GM21737 (cell line): ENCODE data around the gene BRD9.
"Not testable (repeated sequence)": the region's sequence is repeated elsewhere in the genome, so short reads cannot be mapped to it uniquely, and the experiment has no call there.

ENCODE experiments used
- ATAC-seq: cut with Tn5 transposase; IDR thresholded peaks from one replicate; pipeline ENCODE4 v1.9.1; 2021; ENCODE audit warnings: mild to moderate bottlenecking, moderate library complexity; ENCODE audit not compliant: unreplicated experiment

Gene BRD9

DNA sequence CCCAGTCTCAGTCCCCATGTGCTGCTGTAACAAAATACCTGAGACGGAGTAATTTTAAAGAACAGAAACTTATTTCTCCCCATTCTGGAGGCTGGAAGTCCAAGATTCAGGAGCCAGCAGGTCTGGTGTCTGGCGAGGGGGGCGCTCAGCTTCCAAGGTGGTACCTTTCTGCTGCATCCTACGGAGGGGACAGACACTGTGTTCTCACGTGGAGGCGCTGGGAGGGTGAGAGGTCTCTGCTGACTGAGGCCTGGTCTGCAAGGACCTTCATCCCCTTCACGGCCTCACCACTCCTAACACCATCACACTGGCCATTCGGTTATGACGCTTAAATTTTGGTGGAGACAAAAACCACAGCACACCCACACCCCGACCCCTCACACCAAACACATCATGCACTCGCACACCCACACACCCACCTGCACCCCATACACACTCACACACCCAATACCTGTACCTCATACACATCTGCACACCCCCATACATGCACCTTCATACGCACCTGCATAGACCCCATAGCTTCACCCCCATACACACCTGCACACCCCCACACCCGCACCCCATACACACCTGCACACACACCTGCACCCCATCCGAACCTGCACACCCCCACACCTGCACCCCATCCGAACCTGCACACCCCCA, 32.0 kb downstream of the BRD9 start:
- ATAC-seq, result no peak

DNA sequence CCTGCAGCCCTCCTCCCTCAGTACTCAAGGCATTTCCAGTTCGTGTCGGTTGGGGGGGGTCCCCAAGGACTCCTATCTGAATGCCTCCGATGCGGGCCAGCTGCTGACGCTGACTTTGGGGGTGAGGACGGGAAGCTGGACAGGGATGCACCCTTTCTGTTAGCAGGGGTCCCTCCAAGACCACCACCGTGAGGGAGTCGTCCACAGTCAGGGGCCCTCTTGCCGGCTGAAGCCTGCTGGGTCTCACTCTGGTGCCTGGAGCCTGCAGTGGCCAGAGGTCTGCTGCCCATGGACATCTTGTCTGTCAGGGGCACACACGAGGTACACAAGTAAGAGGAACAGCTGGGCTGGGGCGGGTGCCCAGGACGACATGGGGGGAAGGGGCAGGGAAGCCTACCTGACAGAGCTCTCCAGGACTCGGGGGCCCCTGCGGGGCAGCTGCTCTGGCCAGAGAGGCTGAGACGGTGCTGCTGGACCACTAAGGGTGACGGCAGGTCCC, 32.8 kb downstream of the BRD9 start:
- no peak for ATAC-seq

DNA sequence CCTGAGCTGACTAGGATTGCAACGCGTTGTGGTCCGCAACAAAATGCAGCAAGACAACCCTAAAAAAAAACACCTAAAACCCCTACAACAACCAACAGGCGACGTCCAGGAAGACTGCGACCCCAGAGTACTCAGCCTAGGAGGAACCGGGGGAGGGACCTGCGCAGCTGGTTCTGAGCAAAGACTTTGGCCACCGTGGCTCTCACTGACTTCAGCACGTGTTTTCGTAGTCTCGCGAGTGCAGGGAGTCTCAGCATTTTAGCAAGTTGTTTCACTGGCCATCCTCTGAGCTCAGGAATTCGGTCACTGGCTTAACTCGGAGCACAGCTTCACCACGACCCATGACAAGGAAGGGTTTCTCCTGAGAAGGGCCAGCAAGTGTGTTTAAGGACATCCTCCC, 33.2 kb downstream of the BRD9 start:
- ATAC-seq, result no peak

DNA sequence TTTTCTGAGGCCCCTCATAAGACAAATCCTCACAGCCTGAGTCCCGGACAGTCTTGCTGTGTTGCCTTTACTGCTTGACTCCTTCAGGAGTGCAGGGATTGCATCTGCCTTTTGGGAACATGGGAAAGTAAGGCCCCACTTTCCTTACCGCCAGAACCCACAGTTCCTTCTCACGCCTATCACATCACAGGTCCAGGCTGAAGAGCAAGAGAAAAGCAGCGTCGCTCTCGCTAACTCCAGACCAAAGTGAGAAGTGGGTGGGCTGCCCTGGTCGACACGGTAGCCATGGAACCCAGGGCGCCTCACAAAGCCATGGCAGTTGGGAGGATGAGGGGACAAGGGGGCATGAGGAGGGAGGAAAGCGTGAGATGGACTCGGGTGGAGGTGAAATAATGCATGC, 33.9 kb downstream of the BRD9 start:
- no peak for ATAC-seq

DNA sequence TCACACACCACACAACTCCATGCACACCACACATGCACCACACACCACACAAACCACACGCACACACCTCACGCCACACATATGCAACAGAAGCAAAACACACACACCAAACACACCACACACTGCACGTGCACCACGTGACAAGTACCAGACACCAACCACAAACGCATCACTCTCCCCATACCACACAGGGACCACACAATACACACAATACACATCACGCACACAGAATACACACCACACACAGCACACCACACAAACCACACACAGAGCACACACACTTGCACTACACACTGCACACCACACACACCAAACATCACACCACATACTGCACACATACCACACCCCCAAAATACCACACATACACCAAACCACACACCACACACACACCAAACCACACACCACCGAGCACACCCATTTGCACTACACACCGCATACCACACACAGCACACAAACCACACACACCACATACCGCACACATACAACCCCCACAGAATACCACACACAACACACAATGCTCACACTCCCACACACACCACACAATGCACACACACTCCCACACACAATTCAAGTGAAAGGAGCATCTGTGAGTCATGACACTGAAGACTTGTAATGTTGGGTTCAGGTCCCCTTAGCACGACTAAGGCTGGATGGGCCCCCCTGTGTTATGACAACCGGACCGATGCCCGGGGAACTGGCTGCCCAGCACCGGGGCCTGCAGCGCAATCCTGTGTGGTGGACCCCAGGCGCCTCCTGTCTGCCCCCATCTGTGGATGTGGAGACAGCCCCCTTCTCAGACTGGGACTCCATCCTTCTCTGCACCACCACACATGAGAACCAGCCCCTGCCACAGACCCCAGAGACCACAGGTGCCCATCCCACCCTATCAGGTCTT, 35.8 kb downstream of the BRD9 start:
- ATAC-seq, result no peak

DNA sequence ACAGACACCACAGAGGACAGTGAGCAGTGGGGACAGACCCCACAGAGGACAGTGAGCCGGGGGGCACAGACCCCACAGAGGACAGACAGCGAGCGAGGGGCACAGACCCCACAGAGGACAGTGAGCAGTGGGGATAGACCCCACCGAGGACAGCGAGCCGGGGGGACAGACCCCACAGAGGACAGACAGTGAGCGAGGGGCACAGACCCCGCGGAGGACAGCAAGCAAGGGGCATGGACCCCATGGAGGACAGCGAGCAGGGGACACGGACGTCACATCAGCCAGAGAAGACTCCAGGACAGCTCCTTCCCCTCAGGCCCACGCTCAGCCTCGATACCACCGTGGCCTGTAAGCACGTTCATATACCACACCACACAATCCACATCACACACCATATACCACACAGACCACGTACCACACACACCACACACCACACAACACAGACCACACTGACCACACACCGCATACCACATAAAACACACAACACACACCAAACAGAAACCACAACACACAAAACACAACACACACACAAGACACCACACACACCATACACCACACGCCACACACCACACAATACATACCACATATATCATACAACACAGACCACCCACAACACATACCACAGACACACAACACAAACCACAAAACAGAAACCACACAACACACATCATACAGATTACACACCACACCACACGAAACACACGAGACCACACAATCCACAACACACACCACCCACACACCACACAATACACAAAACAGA, 36.6 kb downstream of the BRD9 start:
- no peak for ATAC-seq

DNA sequence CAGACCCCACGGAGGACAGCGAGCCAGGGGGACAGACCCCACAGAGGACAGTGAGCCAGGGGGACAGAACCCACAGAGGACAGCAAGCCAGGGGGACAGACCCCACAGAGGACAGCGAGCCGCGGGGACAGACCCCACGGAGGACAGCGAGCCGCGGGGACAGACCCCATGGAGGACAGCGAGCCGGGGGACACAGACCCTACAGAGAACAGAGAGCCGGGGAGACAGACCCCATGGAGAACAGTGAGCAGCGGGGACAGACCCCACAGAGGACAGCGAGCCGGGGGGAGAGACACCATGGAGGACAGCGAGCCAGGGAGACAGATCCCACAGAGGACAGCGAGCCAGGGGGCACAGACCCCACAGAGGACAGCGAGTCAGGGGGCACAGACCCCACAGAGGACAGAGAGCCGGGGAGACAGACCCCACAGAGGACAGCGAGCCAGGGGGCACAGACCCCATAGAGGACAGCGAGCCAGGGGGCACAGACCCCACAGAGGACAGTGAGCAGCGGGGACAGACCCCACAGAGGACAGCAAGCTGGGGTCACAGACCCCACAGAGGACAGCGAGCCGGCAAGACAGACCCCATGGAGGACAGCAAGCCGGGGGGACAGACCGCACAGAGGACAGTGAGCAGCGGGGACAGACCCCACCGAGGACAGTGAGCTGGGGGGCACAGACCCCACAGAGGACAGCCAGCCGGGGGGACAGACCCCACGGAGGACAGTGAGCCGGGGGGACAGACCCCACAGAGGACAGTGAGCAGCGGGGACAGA, 37.4 kb downstream of the BRD9 start:
- no peak for ATAC-seq

DNA sequence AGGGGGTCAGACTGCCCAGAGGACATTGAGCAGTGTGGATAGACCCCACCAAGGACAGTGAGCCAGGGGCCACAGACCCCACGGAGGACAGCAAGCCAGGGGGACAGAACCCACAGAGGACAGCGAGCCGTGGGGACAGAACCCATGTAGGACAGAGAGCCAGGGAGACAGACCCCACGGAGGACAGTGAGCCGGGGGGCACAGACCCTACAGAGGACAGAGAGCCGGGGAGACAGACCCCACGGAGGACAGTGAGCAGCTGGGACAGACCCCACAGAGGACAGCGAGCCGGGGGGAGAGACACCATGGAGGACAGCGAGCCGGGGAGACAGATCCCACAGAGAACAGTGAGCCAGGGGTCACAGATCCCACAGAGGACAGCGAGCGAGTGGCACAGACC, 38.4 kb downstream of the BRD9 start:
- no peak for ATAC-seq

DNA sequence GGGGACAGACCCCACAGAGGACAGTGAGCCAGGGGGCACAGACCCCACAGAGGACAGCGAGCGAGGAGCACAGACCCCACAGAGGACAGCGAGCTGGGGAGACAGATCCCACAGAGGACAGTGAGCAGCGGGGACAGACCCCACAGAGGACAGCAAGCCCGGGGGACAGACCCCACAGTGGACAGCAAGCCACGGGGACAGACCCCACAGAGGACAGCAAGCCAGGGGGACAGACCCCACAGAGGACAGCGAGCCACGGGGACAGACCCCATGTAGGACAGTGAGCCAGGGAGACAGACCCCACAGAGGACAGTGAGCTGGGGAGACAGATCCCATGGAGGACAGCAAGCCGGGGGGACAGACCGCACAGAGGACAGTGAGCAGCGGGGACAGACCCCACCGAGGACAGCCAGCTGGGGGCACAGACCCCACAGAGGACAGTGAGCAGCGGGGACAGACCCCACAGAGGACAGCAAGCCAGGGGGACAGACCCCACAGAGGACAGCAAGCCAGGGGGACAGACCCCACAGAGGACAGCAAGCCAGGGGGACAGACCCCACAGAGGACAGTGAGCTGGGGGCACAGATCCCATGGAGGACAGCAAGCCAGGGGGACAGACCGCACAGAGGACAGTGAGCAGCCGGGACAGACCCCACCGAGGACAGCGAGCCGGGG, 39.0 kb downstream of the BRD9 start:
- ATAC-seq, result not testable (repeated sequence)

DNA sequence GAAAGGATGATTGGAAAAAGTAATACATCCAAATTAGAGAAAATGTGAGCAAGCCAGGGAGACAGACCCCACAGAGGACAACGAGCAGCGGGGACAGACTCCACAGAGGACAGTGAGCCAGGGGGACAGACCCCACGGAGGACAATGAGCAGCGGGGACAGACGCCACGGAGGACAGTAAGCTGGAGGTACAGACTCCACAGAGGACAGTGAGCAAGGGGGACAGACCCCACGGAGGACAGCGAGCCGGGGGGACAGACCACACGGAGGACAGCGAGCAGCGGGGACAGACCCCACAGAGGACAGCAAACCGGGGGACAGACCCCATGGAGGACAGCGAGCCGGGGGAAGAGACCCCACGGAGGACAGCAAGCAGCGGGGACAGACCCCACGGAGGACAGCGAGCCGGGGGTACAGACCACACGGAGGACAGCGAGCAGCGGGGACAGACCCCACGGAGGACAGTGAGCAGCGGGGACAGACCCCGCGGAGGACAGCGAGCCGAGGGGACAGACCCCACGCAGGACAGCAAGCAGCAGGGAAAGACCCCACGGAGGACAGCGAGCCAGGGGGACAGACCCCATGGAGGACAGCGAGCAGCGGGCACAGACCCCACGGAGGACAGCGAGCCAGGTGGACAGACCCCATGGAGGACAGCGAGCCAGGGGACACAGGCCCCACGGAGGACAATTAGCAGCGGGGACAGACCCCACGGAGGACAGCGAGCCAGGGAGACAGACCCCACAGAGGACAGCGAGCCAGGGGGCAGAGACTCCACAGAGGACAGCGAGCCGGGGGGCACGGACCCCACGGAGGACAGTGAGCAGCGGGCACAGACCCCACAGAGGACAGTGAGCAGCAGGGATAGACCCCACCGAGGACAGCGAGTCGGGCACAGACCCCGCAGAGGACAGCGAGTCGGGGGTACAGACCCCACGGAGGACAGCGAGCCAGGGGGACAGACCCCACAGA, 39.9 kb downstream of the BRD9 start:
- no peak for ATAC-seq

DNA sequence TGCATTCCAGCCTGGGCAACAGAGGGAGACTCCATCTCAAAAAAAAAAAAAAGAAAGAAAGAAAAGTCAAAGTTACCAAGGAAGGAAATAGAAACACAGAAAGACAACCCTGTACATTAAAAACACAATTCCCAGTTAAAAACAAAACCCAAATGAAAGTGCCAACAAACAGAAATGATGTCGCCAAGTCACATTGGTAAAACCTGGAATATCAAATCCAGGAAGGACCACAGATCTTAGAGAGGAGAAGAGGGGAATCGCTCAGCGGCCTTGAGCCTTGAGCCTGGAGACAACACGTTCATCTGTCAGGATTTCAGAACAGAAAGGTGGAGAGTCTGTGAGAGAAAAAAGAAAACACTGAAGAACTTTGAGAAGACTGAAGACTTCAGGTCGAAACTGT, 40.6 kb downstream of the BRD9 start:
- no peak for ATAC-seq

DNA sequence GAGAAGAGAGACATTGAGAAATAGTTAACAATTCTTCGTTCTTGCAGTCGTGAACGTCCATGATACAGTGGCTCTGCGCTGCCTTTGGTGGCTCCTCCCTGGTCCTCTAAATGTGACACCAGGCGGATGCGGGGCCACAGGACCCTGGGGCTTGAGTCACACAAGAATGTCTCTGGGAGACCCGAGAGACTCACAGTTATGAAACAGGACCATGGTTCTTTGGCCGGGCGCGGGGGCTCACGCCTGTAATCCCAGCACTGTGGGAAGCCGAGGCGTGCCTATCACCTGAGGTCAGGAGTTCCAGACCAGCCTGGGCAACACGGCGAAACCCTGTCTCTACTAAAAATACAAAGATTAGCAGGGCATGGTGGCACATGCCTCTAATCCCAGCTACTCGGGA, 41.0 kb downstream of the BRD9 start:
- ATAC-seq, result no peak

DNA sequence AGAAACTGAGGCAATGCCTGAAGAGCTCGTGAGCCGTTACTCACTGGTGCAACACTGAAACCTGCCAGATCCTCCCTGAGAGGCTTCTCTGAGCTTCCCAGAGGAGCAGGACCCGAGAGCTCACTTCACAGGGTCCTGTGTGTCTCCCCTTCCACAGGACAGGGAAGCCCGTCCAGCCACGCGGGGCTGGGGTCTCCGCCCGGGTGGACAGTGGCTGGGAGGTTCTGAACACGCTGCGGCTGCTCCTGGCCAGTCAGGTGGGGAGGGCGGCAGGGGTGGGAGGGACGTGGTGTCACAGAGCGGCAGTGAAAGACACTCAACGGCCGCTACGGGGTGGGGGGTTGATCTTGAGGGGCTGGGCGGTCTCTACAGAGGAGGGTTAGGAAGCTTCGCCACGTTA, 41.5 kb downstream of the BRD9 start:
- no peak for ATAC-seq

DNA sequence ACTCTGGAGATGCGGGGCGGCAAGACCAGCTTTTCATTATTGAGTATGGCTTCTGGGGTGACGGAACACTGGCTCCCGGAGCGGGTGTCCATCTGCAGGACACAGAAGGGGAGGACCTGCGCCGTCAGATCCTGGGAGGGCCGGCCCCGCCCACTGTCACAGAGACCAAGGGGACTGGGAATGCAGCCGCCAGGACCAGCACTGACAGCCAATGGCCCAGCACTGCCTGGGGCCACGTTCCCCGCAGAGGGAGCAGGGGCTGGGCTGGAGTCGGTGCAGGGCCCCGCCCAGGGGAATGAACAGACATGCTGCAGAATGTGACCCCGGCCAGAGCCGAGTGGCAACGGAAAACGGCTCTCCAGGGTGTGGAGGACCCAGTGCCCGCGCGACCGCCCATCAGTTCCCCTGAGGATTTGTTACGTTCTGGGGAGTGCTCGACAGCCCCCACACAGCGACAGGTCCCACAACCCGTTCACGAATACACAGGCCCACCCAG, 42.0 kb downstream of the BRD9 start, which contains the start of gene ZDHHC11:
Gene ZDHHC11, minus strand, starts transcription at position 476 of the 496 bp plus-strand sequence. Its CDS starts 384 bp downstream, at position 92.
- ATAC-seq, result no peak

DNA sequence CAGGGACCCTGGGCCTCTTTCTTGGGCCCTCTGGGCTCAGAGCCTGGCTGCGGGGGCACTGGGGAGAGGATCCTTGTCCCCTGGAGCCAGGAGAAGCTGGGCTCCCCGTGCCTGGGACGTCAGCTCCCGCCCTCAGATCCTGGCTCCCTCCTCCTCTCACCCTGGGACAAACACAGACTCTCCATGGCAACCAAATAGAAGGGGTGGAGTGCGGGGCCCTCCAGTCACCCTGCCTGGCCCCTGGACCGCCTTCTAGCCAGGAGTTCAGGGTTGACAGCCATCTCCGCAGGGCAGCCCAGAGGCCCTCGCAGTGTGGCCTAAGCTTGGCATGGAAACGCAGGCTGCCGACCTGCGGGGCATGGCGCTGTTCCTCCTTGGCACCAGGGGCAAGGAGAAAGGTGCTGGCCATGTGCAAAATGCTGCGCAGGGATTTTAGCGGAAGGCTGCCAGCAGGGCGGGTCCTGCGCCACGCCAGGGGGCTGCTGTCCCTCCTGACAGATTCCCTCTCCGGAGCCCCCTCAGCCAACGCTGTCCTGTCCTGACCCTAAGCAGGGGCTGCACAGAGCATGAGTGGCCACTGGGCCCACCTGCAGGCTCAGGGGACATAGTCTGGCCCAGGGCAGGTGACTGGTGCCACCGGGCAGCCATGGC, 42.8 kb downstream of the BRD9 start:
- no peak for ATAC-seq

DNA sequence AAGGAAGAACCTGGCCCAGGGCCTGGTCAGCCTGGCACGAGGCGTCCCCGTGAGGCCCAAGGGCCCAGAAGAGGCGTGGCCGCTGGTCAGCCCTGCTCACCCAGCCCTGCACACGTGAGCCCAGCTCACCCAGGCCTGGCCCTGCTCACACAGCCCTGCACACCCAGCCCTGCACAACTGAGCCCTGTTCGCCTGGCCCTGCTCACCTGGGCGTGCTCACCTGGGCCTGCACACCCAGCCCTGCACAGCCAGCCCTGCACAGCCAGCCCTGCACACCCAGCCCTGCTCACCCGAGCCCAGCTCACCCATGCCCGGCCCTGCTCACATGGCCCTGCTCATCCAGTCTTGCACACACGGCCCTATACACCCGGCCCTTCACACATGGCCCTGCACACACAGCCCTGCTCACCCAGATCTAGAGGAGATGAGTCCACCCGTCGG, 43.9 kb downstream of the BRD9 start:
- ATAC-seq, result no peak

DNA sequence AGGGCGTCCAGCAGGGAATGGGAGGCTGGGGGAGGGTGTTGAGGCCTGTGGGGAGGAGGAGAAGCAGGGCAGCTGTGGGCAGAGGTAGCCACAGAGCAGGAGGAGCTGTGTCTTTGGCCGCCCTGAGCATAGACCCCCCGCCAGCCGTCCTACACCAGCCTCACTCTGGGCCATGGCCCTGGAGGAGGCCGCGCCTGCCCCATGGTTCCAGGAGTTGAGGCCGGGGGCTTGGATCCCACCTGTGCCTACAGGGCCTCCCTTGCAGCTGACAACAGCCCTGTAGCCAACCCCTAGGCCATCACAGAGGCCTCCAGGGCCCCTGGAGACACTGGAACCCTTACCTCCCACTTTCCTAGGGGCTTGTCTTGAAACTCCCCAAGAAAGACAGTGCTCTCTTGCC, 44.9 kb downstream of the BRD9 start:
- not testable (repeated sequence) for ATAC-seq

DNA sequence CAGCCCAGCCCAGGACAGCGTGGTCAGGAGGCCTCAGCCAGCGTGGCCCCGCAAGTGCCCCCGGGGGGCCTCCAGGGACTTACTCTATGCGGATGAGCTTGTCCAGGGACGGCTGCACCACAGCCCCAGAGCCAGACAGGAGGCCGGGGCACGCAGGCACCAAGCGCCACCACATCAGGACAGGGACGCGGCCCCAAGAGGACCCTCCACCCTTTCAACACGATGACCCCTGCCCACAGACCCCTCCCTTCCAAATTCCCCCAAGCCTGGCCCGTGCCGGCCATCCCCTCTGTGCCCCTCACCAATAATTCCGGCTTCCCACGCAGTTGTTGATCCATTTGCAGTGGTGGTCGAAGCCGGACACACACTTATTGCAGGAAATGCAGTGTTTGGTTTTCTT, 45.4 kb downstream of the BRD9 start:
- ATAC-seq, result not testable (repeated sequence)
